K562 (cell line): ENCODE data around the gene PRSS22.

ENCODE experiments used
- ADNP ChIP-seq: fragments of 200-800 bp; sonication (Bioruptor generic); IDR thresholded peaks from 2 replicates; pipeline ENCODE4 v1.6.1; 2016; ENCODE audit warnings: missing genetic modification characterization, missing compliant biosample characterization
- ETS1 ChIP-seq: conservative IDR thresholded peaks from 2 replicates; pipeline ENCODE4 v1.6.1; 2011; ENCODE audit warnings: low read depth, mild to moderate bottlenecking, low read length; ENCODE audit not compliant: control insufficient read depth
- NCOA2 ChIP-seq, 2 experiments: fragments of 450-650 bp; IDR thresholded peaks; 2 replicates each; pipeline ENCODE4 v1.6.1; 2018; ENCODE audit warnings: mild to moderate bottlenecking in 2 of 2, moderate library complexity in 1 of 2; ENCODE audit not compliant: partially characterized antibody in 2 of 2
- POLR2A ChIP-seq: fragments of 450-650 bp; conservative IDR thresholded peaks from 2 replicates; pipeline ENCODE4 v1.6.1; 2016
- SMAD3 ChIP-seq: fragments of 450-650 bp; formaldehyde crosslinking; conservative IDR thresholded peaks from 2 replicates; pipeline ENCODE4 v1.4.0; 2020; ENCODE audit warnings: mild to moderate bottlenecking
- ZNF239 ChIP-seq: fragments of 250-450 bp; sonication (Bioruptor Pico); IDR thresholded peaks from 2 replicates; pipeline ENCODE4 v1.4.0; 2020; ENCODE audit warnings: mild to moderate bottlenecking

GRCh38 chr16:2819939-2820835 lies 37.8 kb downstream of the PRSS22 start:
- no peak for TF ChIP-seq ZNF239 (CRISPR knock-in tag)
- TF ChIP-seq ADNP (tag), result no peak
- TF ChIP-seq ETS1, result no peak
- no peak for TF ChIP-seq SMAD3
- TF ChIP-seq NCOA2 (IDR thresholded peaks at IDR 0.05; ENCODE audit: partially characterized antibody in 2 of 2), result no peak
- TF ChIP-seq POLR2A, result no peak
